ENCODE results near the gene STXBP2.
A peak's percentile ranks its signal among the peaks of the same experiment; 100 is the strongest.

Gene STXBP2

GRCh38 chr19:7614859-7615741, 21.8 kb upstream of the STXBP2 start:
- no peak for FAIRE-seq

- no peak for FAIRE-seq
Observed at GRCh38 chr19:7617172-7617571, 19.7 kb upstream of the STXBP2 start.

- no peak for FAIRE-seq
Observed at GRCh38 chr19:7617735-7618134, 19.2 kb upstream of the STXBP2 start.

- no peak for FAIRE-seq
Observed at GRCh38 chr19:7618348-7618747, 18.6 kb upstream of the STXBP2 start.

- FAIRE-seq, result no peak
Observed at GRCh38 chr19:7618771-7619510, 18.0 kb upstream of the STXBP2 start.

- no peak for FAIRE-seq
Observed at GRCh38 chr19:7619671-7620441, 17.1 kb upstream of the STXBP2 start.

GRCh38 chr19:7620442-7621412, 16.2 kb upstream of the STXBP2 start:
- no peak for FAIRE-seq

GRCh38 chr19:7622933-7623685, 13.8 kb upstream of the STXBP2 start:
- no peak for FAIRE-seq

- FAIRE-seq, result no peak
Observed at GRCh38 chr19:7623725-7624603, 12.9 kb upstream of the STXBP2 start.

GRCh38 chr19:7624810-7625209, 12.1 kb upstream of the STXBP2 start:
- no peak for FAIRE-seq

GRCh38 chr19:7625763-7626372, 11.0 kb upstream of the STXBP2 start:
- FAIRE-seq, result no peak

- no peak for FAIRE-seq
Observed at GRCh38 chr19:7627166-7627565, 9.7 kb upstream of the STXBP2 start.

- FAIRE-seq, result no peak
Observed at GRCh38 chr19:7628589-7629311, 8.2 kb upstream of the STXBP2 start.

- FAIRE-seq, result peak; percentile 100
Observed at GRCh38 chr19:7629347-7630054, 7.4 kb upstream of the STXBP2 start, which contains the start of the genes PET100 and XAB2. PET100 (plus strand) TSS chr19:7629793; CDS start chr19:7629834, 41 bp downstream. XAB2 (minus strand) TSS chr19:7629545; CDS start chr19:7629527, 18 bp downstream.

- no peak for FAIRE-seq
Observed at GRCh38 chr19:7631577-7631976, 5.3 kb upstream of the STXBP2 start.

- FAIRE-seq, result no peak
Observed at GRCh38 chr19:7632340-7633203, 4.3 kb upstream of the STXBP2 start.

GRCh38 chr19:7633698-7634097, 3.2 kb upstream of the STXBP2 start, which contains the start of gene PCP2:
PCP2 (minus strand) TSS chr19:7633719; CDS start chr19:7633457, 262 bp downstream.
- FAIRE-seq, result no peak

Data from endometrium (tissue), 2 donors.